GM12878 (cell line): Measurements from ENCODE around the gene DNMBP. TPM values are rescaled to one million over a fixed set of nuclear protein-coding genes. Genes with fewer than 3 reads are reported as not detected.
A peak's percentile ranks its signal among the peaks of the same experiment; 100 is the strongest.

Experiments used
- BACH1 ChIP-seq: fragments of 450-650 bp; IDR thresholded peaks from 2 replicates; pipeline ENCODE4 v1.6.1; 2017; ENCODE audit warnings: mild to moderate bottlenecking, borderline replicate concordance
- BHLHE40 ChIP-seq, 2 experiments: fragments of 450-650 bp in 1 of 2; IDR thresholded peaks; 2 replicates each; pipeline ENCODE4 v1.6.1; 2011 to 2017; ENCODE audit warnings: low read depth in 2 of 2, borderline replicate concordance in 1 of 2, improper control_type of control experiment in 1 of 2, low read length in 1 of 2, mild to moderate bottlenecking in 1 of 2
- BMI1 ChIP-seq: fragments of 450-650 bp; IDR thresholded peaks from 2 replicates; pipeline ENCODE4 v1.6.1; 2016; ENCODE audit warnings: mild to moderate bottlenecking, moderate library complexity, borderline replicate concordance
- CHD1 ChIP-seq: IDR thresholded peaks from 2 replicates; pipeline ENCODE4 v1.6.1; 2012; ENCODE audit warnings: low read depth, low read length, improper control_type of control experiment
- CREB1 ChIP-seq: IDR thresholded peaks from 2 replicates; pipeline ENCODE4 v1.6.1; 2012; ENCODE audit warnings: low read depth, mild to moderate bottlenecking, inconsistent platforms
- EED ChIP-seq: sonication (generic); IDR thresholded peaks from 2 replicates; pipeline ENCODE4 v1.6.1; 2016; ENCODE audit warnings: antibody characterized with exemption, low read depth
- EZH2 ChIP-seq: IDR thresholded peaks from 2 replicates; pipeline ENCODE4 v1.6.1; 2012; ENCODE audit warnings: low read depth, mild to moderate bottlenecking, control low read depth, inconsistent platforms, low read length, borderline replicate concordance; ENCODE audit not compliant: control insufficient read depth
- KLF5 ChIP-seq: fragments of 450-650 bp; IDR thresholded peaks from 2 replicates; pipeline ENCODE4 v1.6.1; 2014; ENCODE audit warnings: mild to moderate bottlenecking; ENCODE audit not compliant: partially characterized antibody
- MEF2A ChIP-seq: IDR thresholded peaks from 2 replicates; pipeline ENCODE4 v1.6.1; 2011; ENCODE audit warnings: low read depth, mild to moderate bottlenecking, low read length, moderate library complexity; ENCODE audit not compliant: insufficient read depth
- MYC ChIP-seq: IDR thresholded peaks from 2 replicates; pipeline ENCODE4 v1.6.1; 2011; ENCODE audit warnings: mild to moderate bottlenecking, low read length, moderate library complexity, inconsistent platforms; ENCODE audit not compliant: insufficient read depth, insufficient replicate concordance, insufficient read length, severe bottlenecking
- NBN ChIP-seq: fragments of 450-650 bp; IDR thresholded peaks from 2 replicates; pipeline ENCODE4 v1.6.1; 2016
- NR2C2 ChIP-seq: IDR thresholded peaks from 2 replicates; pipeline ENCODE4 v1.6.1; 2011; ENCODE audit warnings: borderline replicate concordance, low read depth; ENCODE audit not compliant: control insufficient read depth, insufficient read length
- NRF1 ChIP-seq: conservative IDR thresholded peaks from 2 replicates; pipeline ENCODE4 v1.6.1; 2011; ENCODE audit warnings: mild to moderate bottlenecking, low read depth, low read length, improper control_type of control experiment
- PKNOX1 ChIP-seq: fragments of 450-650 bp; IDR thresholded peaks from 2 replicates; pipeline ENCODE4 v1.6.1; 2016; ENCODE audit warnings: mild to moderate bottlenecking
- POLR2A ChIP-seq: IDR thresholded peaks from 2 replicates; pipeline ENCODE4 v1.6.1; 2011; ENCODE audit warnings: low read depth, mild to moderate bottlenecking, low read length
- POLR2AphosphoS2 ChIP-seq: IDR thresholded peaks from 2 replicates; pipeline ENCODE4 v1.6.1; 2011; ENCODE audit warnings: low read depth, mild to moderate bottlenecking, low read length, improper control_type of control experiment, moderate library complexity
- RELA ChIP-seq: fragments of 450-650 bp; IDR thresholded peaks from 2 replicates; pipeline ENCODE4 v1.8.0; 2014; ENCODE audit warnings: borderline replicate concordance; ENCODE audit not compliant: partially characterized antibody
- RELB ChIP-seq: fragments of 450-650 bp; IDR thresholded peaks from 2 replicates; pipeline ENCODE4 v1.6.1; 2017; ENCODE audit warnings: low read depth, mild to moderate bottlenecking, moderate library complexity
- RFX5 ChIP-seq: IDR thresholded peaks from 2 replicates; pipeline ENCODE4 v1.6.1; 2011; ENCODE audit warnings: low read depth, low read length, improper control_type of control experiment
- SPI1 ChIP-seq: IDR thresholded peaks from 2 replicates; pipeline ENCODE4 v1.6.1; 2011; ENCODE audit warnings: low read depth, mild to moderate bottlenecking, low read length, moderate library complexity, borderline replicate concordance; ENCODE audit not compliant: insufficient read depth
- TAF1 ChIP-seq: IDR thresholded peaks from 2 replicates; pipeline ENCODE4 v1.6.1; 2011; ENCODE audit warnings: mild to moderate bottlenecking, low read depth, low read length, borderline replicate concordance
- ZBED1 ChIP-seq: IDR thresholded peaks from 2 replicates; pipeline ENCODE4 v1.6.1; 2016; ENCODE audit warnings: borderline replicate concordance
- ZNF207 ChIP-seq: fragments of 450-650 bp; IDR thresholded peaks from 2 replicates; pipeline ENCODE4 v1.6.1; 2014; ENCODE audit warnings: antibody characterized with exemption, mild to moderate bottlenecking, borderline replicate concordance
- ZZZ3 ChIP-seq: IDR thresholded peaks from 2 replicates; pipeline ENCODE4 v1.6.1; 2011; ENCODE audit warnings: low read depth; ENCODE audit not compliant: control insufficient read depth, insufficient read length
- polyA plus RNA-seq, 11 experiments: library from polyadenylated mRNA; depleted of rRNA in 4 of 11; unstranded in 6 of 11; stranded (reverse) in 5 of 11; fragments of >200 nt; fragmentation: Nextera tagmentation in 4 of 11; fragmentation: Illumina TruSeq in 1 of 11; extraction: Ambion mirVana in 4 of 11; extraction: Trizol in 1 of 11; gene quantifications; 1 replicate in 1 of 11; 2 replicates in 10 of 11; pipeline versions ENCODE4 v1.2.1 to v1.2.3, GENCODE V29; 2011 to 2016; ENCODE audit warnings: inconsistent platforms in 2 of 11, missing spikeins in 2 of 11, low read depth in 1 of 11
- total RNA-seq, 4 experiments: library from RNA; depleted of rRNA in 3 of 4; stranded (reverse); fragments of >200 nt in 3 of 4; fragmentation: Illumina TruSeq in 1 of 4; extraction: Trizol in 1 of 4; gene quantifications; 2 replicates each; pipeline versions ENCODE4 v1.2.1 to v1.2.3, GENCODE V29; 2013 to 2021
- TF ChIP-seq, protein P1 (sequence below): fragments of 450-650 bp; IDR thresholded peaks from 2 replicates; pipeline ENCODE4 v1.6.1; 2017; ENCODE audit warnings: mild to moderate bottlenecking, moderate library complexity

Gene DNMBP
- total and polyA plus RNA-seq, 10 of the 15 experiments (the other 5 are each of a cell fraction or from before 2014, with no cell fraction given): 7.1 to 45.0 (median 22.0) TPM

- TF ChIP-seq BACH1 (no peak), TAF1 (peak; percentile 39; the same call in 1 of the 2 replicates), NR2C2 (no peak), CHD1 (no peak), SPI1 (no peak), EED (peak; percentile 53), ZZZ3 (no peak), EZH2 (no peak), RELB (0 out of 2 replicates have a peak, but pooled peaks have one; percentile 59), PKNOX1 (0 out of 2 replicates have a peak, but pooled peaks have one; percentile 23), BMI1 (no peak), POLR2A (no peak), ZNF207 (no peak), NBN (0 out of 2 replicates have a peak, but pooled peaks have one; percentile 40), BHLHE40 (IDR thresholded peaks at IDR 0.05; ENCODE audit: borderline replicate concordance in 1 of 2, low read depth in 2 of 2, low read length in 1 of 2) (no peak; a peak in 1 of 4 replicates), RELA (no peak), ZBED1 (peak; percentile 74; the same call in 1 of the 2 replicates), CREB1 (peak; percentile 83), NRF1 (no peak), POLR2AphosphoS2 (no peak), KLF5 (no peak), MYC (no peak), MEF2A (peak; percentile 39; the same call in 1 of the 2 replicates), RFX5 (no peak)
- TF ChIP-seq, protein P1, sequence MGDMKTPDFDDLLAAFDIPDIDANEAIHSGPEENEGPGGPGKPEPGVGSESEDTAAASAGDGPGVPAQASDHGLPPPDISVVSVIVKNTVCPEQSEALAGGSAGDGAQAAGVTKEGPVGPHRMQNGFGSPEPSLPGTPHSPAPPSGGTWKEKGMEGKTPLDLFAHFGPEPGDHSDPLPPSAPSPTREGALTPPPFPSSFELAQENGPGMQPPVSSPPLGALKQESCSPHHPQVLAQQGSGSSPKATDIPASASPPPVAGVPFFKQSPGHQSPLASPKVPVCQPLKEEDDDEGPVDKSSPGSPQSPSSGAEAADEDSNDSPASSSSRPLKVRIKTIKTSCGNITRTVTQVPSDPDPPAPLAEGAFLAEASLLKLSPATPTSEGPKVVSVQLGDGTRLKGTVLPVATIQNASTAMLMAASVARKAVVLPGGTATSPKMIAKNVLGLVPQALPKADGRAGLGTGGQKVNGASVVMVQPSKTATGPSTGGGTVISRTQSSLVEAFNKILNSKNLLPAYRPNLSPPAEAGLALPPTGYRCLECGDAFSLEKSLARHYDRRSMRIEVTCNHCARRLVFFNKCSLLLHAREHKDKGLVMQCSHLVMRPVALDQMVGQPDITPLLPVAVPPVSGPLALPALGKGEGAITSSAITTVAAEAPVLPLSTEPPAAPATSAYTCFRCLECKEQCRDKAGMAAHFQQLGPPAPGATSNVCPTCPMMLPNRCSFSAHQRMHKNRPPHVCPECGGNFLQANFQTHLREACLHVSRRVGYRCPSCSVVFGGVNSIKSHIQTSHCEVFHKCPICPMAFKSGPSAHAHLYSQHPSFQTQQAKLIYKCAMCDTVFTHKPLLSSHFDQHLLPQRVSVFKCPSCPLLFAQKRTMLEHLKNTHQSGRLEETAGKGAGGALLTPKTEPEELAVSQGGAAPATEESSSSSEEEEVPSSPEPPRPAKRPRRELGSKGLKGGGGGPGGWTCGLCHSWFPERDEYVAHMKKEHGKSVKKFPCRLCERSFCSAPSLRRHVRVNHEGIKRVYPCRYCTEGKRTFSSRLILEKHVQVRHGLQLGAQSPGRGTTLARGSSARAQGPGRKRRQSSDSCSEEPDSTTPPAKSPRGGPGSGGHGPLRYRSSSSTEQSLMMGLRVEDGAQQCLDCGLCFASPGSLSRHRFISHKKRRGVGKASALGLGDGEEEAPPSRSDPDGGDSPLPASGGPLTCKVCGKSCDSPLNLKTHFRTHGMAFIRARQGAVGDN: no peak
These were observed 4.5 kb upstream of the DNMBP start (continued) for GRCh38 chr10:100014071-100014762.
